ENCODE data around the gene ZNRF3.

ZNRF3 gene

DNA sequence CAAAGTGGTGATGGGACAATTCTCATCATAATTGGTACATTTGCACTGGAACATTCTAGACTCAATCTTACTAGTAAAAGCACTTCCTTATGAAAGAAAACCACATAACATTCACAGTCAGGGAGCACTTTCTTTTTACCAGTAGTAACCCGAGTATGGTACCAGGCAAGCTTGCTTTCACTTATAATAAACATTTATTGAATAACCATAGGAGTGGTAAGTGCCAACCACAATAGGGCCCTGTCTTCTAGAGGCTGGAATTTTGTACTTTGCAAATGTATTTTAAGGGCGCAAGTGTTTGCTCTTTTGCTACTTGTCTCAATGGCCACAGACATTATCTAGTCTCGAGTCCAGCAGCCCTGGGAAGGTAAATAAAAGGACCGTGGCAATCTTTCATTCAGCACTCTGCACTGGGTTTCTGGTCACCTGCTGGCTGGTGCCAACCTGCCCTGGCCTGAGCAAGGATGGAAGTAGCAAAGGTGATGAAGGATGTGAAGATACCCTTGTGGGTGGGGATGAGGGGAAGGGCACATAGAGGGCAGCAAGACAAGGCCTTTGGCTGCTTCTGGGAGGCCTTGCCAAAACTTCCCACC lies 154.1 kb downstream of the ZNRF3 start:
- TF ChIP-seq TAF1 (IDR thresholded peaks at IDR 0.05; ENCODE audit: borderline replicate concordance, insufficient read depth, low read length) = no peak
- TF ChIP-seq POLR2AphosphoS5 (IDR thresholded peaks at IDR 0.05; ENCODE audit: low read depth, low read length) = no peak

DNA sequence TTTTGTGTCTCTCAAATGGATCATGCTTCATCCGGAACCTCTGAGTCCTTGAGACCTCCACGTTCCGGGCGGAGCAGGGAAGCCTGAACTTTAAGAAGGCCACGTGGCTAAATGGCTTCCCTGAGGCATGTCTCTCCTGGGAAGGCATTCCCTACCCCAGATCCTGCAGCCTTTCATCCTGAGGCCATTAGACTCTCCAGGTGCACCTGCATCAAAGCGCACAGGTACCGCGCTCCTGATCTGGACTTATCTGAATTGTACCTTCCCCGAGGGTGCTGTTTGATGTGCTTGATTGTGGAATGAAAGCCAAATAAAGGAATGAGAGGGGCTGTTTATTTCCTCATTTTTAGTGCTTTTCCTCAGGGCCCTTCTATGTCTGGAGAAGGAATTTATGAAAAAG lies 155.8 kb downstream of the ZNRF3 start:
- TF ChIP-seq, protein P1, sequence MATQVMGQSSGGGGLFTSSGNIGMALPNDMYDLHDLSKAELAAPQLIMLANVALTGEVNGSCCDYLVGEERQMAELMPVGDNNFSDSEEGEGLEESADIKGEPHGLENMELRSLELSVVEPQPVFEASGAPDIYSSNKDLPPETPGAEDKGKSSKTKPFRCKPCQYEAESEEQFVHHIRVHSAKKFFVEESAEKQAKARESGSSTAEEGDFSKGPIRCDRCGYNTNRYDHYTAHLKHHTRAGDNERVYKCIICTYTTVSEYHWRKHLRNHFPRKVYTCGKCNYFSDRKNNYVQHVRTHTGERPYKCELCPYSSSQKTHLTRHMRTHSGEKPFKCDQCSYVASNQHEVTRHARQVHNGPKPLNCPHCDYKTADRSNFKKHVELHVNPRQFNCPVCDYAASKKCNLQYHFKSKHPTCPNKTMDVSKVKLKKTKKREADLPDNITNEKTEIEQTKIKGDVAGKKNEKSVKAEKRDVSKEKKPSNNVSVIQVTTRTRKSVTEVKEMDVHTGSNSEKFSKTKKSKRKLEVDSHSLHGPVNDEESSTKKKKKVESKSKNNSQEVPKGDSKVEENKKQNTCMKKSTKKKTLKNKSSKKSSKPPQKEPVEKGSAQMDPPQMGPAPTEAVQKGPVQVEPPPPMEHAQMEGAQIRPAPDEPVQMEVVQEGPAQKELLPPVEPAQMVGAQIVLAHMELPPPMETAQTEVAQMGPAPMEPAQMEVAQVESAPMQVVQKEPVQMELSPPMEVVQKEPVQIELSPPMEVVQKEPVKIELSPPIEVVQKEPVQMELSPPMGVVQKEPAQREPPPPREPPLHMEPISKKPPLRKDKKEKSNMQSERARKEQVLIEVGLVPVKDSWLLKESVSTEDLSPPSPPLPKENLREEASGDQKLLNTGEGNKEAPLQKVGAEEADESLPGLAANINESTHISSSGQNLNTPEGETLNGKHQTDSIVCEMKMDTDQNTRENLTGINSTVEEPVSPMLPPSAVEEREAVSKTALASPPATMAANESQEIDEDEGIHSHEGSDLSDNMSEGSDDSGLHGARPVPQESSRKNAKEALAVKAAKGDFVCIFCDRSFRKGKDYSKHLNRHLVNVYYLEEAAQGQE (IDR thresholded peaks at IDR 0.05; ENCODE audit: insufficient read depth in 1 of 2, low read depth in 2 of 2, low read length in 2 of 2) = no peak
- no peak for TF ChIP-seq SIN3A (IDR thresholded peaks at IDR 0.05; ENCODE audit: borderline replicate concordance, insufficient read depth, low read length)

- TF ChIP-seq SIN3A (IDR thresholded peaks at IDR 0.05; ENCODE audit: borderline replicate concordance, insufficient read depth, low read length) = no peak
- TF ChIP-seq FOXP2 (optimal IDR thresholded peaks at IDR 0.05; ENCODE audit: borderline replicate concordance, extremely low read depth, extremely low read length, insufficient read depth) = no peak
- TF ChIP-seq, protein P1 (IDR thresholded peaks at IDR 0.05; ENCODE audit: insufficient read depth in 1 of 2, low read depth in 2 of 2, low read length in 2 of 2) = no peak
- TF ChIP-seq TAF1 (IDR thresholded peaks at IDR 0.05; ENCODE audit: borderline replicate concordance, insufficient read depth, low read length) = no peak
- TF ChIP-seq POLR2AphosphoS5 (IDR thresholded peaks at IDR 0.05; ENCODE audit: low read depth, low read length) = no peak
Observed at GRCh38 chr22:29040385-29041275, 157.3 kb downstream of the ZNRF3 start.

DNA sequence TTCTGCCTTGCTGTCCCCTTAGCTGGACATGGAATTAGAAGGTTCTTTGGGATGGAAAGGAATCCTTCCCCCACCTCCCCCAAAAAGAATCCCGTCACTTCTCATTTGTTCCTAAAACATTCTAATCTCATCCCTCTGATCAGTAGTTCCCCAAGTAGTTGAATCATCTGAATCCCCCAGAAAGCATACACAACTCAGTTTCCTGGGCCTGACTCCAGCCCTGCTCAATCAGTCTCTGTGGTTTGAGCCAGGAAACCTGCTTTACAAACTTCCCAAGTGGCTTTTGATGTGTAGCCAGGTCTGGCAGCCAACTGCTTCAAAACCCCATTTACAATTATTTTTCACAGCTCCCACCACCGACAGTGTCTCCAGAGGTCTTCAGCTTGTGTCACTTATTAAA lies 158.0 kb downstream of the ZNRF3 start:
- TF ChIP-seq, protein P1 (IDR thresholded peaks at IDR 0.05; ENCODE audit: insufficient read depth in 1 of 2, low read depth in 2 of 2, low read length in 2 of 2) = no peak
- no peak for TF ChIP-seq SIN3A (IDR thresholded peaks at IDR 0.05; ENCODE audit: borderline replicate concordance, insufficient read depth, low read length)
- no peak for TF ChIP-seq POLR2AphosphoS5 (IDR thresholded peaks at IDR 0.05; ENCODE audit: low read depth, low read length)
- TF ChIP-seq TAF1 (IDR thresholded peaks at IDR 0.05; ENCODE audit: borderline replicate concordance, insufficient read depth, low read length) = no peak
- no peak for TF ChIP-seq FOXP2 (optimal IDR thresholded peaks at IDR 0.05; ENCODE audit: borderline replicate concordance, extremely low read depth, extremely low read length, insufficient read depth)

DNA sequence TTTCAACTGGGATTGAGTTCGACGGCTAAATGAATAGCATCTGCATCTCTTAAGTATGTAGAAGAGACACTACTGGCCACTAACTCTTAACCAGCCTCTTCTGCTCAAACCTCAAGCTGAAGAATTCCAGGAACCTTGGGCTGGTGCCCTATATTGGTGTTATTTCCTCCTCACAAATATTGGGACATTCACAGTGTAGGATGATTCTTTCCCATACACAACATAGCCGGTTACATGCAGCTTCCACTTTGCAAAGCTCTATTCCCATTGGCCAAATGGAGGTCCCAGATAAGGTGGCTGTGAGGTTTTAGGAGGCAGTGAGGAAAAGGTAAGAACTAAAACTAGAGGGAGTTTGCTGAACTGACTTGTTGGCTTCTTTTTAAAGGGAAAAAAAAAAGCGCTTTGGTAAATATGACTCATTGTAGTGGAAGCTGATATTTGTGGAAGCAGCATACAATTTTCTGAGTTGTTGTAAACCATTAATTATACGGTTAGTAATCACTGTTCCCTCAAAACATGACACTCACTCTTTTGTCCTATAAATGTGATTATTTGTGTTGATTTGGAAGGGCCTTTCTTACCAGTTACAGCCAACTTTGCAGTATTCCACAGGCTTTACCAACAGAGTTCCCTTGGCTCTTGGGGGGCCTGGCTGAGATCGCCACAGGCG lies 160.7 kb downstream of the ZNRF3 start:
- TF ChIP-seq FOXP2 (optimal IDR thresholded peaks at IDR 0.05; ENCODE audit: borderline replicate concordance, extremely low read depth, extremely low read length, insufficient read depth) (no peak), TAF1 (IDR thresholded peaks at IDR 0.05; ENCODE audit: borderline replicate concordance, insufficient read depth, low read length) (no peak), POLR2AphosphoS5 (IDR thresholded peaks at IDR 0.05; ENCODE audit: low read depth, low read length) (no peak), SIN3A (IDR thresholded peaks at IDR 0.05; ENCODE audit: borderline replicate concordance, insufficient read depth, low read length) (no peak)
- TF ChIP-seq, protein P1 (IDR thresholded peaks at IDR 0.05; ENCODE audit: insufficient read depth in 1 of 2, low read depth in 2 of 2, low read length in 2 of 2) = no peak

Measured in PFSK-1 (cell line).